ENCODE measurements around the gene ZFYVE21. TPM values are rescaled to one million over a fixed set of nuclear protein-coding genes. Genes with fewer than 3 reads are reported as not detected.

The ZFYVE21 gene
- total and polyA plus RNA-seq, 4 donors: 28.0 to 36.9 (median 30.8) TPM

GRCh38 chr14:103729496-103730448 lies 14.2 kb downstream of the ZFYVE21 start:
- DNase-seq (ENCODE audit: low spot score): no peak
- no peaks in the 10 kb centered on the region for H3K9me3 ChIP-seq (ENCODE audit: control insufficient read depth in 4 of 4, low read length in 3 of 4)
- TF ChIP-seq FOXA2 (IDR thresholded peaks at IDR 0.05): no peak
- TF ChIP-seq YY1 (IDR thresholded peaks at IDR 0.05): no peak
- TF ChIP-seq RAD21 (IDR thresholded peaks at IDR 0.05): no peak
- TF ChIP-seq NR2F2 (IDR thresholded peaks at IDR 0.05): no peak
- no peak for TF ChIP-seq CTCF (IDR thresholded peaks at IDR 0.05; ENCODE audit: low read depth, low read length, missing input control)
- no peak for TF ChIP-seq MAX (IDR thresholded peaks at IDR 0.05)
- TF ChIP-seq EGR1 (IDR thresholded peaks at IDR 0.05; ENCODE audit: low read depth in 2 of 2): no peak
- no peak for TF ChIP-seq TAF1 (conservative IDR thresholded peaks at IDR 0.05)
- H3K4me3 ChIP-seq (ENCODE audit: low read depth in 1 of 3, low read length in 3 of 3): no peak overlapping the region
- H3K27ac ChIP-seq (ENCODE audit: low read depth in 1 of 2, low read length in 2 of 2): peak overlapping the region; percentile 21 to 58
- H3K27me3 ChIP-seq (ENCODE audit: control insufficient read depth in 4 of 4, insufficient read depth in 4 of 4, low read length in 3 of 4): no peaks in the 10 kb centered on the region
- H3K36me3 ChIP-seq (ENCODE audit: control insufficient read depth in 4 of 4, insufficient read depth in 3 of 4, low read depth in 1 of 4, low read length in 3 of 4): peaks cover 0 to 29% (median 19%) of the 10 kb centered on the region in 4 donors
- H3K9ac ChIP-seq (ENCODE audit: low read depth in 1 of 2, low read length in 2 of 2): no peak overlapping the region
- peaks cover 0 to 11% (median 7%) of the 10 kb centered on the region in 4 donors for H3K4me1 ChIP-seq (ENCODE audit: control insufficient read depth in 4 of 4, insufficient read depth in 4 of 4, low read length in 3 of 4)
- 88% methylated on average over 24 of the region's 24 CpGs for WGBS

GRCh38 chr14:103730490-103731035 lies 15.0 kb downstream of the ZFYVE21 start:
- peaks cover 0 to 31% (median 19%) of the 10 kb centered on the region in 4 donors for H3K36me3 ChIP-seq (ENCODE audit: control insufficient read depth in 4 of 4, insufficient read depth in 3 of 4, low read depth in 1 of 4, low read length in 3 of 4)
- DNase-seq (ENCODE audit: low spot score): peak; percentile 82
- H3K4me1 ChIP-seq (ENCODE audit: control insufficient read depth in 4 of 4, insufficient read depth in 4 of 4, low read length in 3 of 4): peaks cover 0 to 11% (median 7%) of the 10 kb centered on the region in 4 donors
- no peak overlapping the region for H3K9ac ChIP-seq (ENCODE audit: low read depth in 1 of 2, low read length in 2 of 2)
- H3K9me3 ChIP-seq (ENCODE audit: control insufficient read depth in 4 of 4, low read length in 3 of 4): no peaks in the 10 kb centered on the region
- no peaks in the 10 kb centered on the region for H3K27me3 ChIP-seq (ENCODE audit: control insufficient read depth in 4 of 4, insufficient read depth in 4 of 4, low read length in 3 of 4)
- TF ChIP-seq ATF3 (IDR thresholded peaks at IDR 0.05) (no peak), HNF4A (conservative IDR thresholded peaks at IDR 0.05) (peak; percentile 42 to 80), MAX (IDR thresholded peaks at IDR 0.05) (no peak), CTCF (IDR thresholded peaks at IDR 0.05; ENCODE audit: low read depth, low read length, missing input control) (no peak), JUND (IDR thresholded peaks at IDR 0.05) (no peak), RXRA (IDR thresholded peaks at IDR 0.05) (peak; percentile 49 to 85), RAD21 (IDR thresholded peaks at IDR 0.05) (peak in 1 of 2 donors; percentile 36), FOXA1 (IDR thresholded peaks at IDR 0.05) (no peak), ZBTB33 (IDR thresholded peaks at IDR 0.05) (no peak), SP1 (IDR thresholded peaks at IDR 0.05) (peak; percentile 26), FOXA2 (IDR thresholded peaks at IDR 0.05) (no peak), GABPA (IDR thresholded peaks at IDR 0.05 in 1 of 2, conservative IDR thresholded peaks at IDR 0.05 in 1 of 2) (peak in 1 of 2 donors; percentile 25), YY1 (IDR thresholded peaks at IDR 0.05) (peak; percentile 85), HNF4G (IDR thresholded peaks at IDR 0.05) (no peak), TAF1 (conservative IDR thresholded peaks at IDR 0.05) (no peak), NR2F2 (IDR thresholded peaks at IDR 0.05) (no peak), REST (IDR thresholded peaks at IDR 0.05) (no peak), EGR1 (IDR thresholded peaks at IDR 0.05; ENCODE audit: low read depth in 2 of 2) (peak; percentile 49 to 80)
- no peak overlapping the region for H3K4me3 ChIP-seq (ENCODE audit: low read depth in 1 of 3, low read length in 3 of 3)
- peak overlapping the region; percentile 21 to 58 for H3K27ac ChIP-seq (ENCODE audit: low read depth in 1 of 2, low read length in 2 of 2)
- WGBS: 55% methylated on average over 15 of the region's 15 CpGs

Measured in liver (tissue), 9 donors.